Erythroblast (primary cell): ENCODE measurements around the gene STPG3.

Experiments used
- GATA1 ChIP-seq: IDR thresholded peaks from 2 replicates; pipeline ENCODE4 v1.6.1; 2011; ENCODE audit warnings: low read depth, mild to moderate bottlenecking, control low read depth, low read length, moderate library complexity
- POLR2A ChIP-seq: IDR thresholded peaks from 2 replicates; pipeline ENCODE4 v1.6.1; 2011; ENCODE audit warnings: mild to moderate bottlenecking, low read length

DNA sequence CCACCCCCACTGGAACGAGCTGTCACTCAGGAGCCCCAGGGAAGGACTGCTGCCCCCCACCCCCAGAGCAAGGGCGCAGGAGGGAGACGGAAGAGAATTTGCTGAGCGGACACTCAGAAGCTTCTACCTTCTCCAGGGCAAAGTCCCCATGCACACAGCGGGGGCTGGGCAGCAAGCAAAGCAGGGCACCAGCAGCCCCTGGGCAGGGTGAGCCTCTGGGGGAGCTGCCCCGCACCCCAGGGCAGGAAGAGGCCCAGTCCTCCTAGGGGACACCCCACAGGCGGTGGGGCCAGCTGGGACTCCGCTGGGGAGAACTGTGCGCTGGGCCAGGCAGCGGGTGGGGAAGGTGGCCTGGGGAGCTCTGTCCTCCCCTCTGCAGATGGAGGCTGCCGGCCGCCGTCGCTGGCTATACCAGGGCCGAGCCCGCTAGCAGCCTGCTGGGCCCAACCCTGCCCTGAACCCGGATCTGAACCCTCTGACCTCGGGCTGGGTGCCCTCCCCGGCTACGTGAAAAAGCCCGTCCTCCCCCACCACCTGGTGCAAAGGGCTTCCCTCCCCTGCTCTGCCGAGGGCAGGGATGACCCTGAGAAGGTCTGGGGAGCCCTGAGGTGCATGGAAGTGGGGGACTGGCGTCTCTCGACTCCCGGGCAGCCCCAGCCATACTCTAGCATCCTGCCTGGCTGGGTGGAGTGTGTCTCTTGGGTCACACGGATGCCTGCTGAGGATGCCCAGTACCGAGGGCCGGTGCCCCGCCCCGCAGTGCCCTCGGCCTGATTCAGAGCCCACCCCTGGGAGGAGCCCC is 21.0 kb upstream of the STPG3 start:
- TF ChIP-seq POLR2A (no peak), GATA1 (no peak)
